Natural killer cell (primary cell): ENCODE measurements around the gene GEMIN5. TPM values are rescaled to one million over a fixed set of nuclear protein-coding genes. Genes with fewer than 3 reads are reported as not detected.

ENCODE experiments used
- ATAC-seq, 3 donors: fragments of 150-1000 bp in 2 of 3; fragments of 200-7000 bp in 1 of 3; cut with Tn5 transposase; 1 replicate in 1 of 3; 2 replicates in 2 of 3; pipeline ENCODE4 v1.10.0; 2021; ENCODE audit warnings: mild to moderate bottlenecking in 2 of 3, moderate library complexity in 2 of 3
- DNase-seq, 2 donors: peaks; one replicate each; pipeline versions ENCODE4 v3.0.0 to v3.0.0-alpha.2; 2013 to 2021; ENCODE audit warnings: mixed read lengths in 1 of 2
- H3K27ac ChIP-seq: one replicate; pipeline ENCODE4 v1.5.1; 2013; ENCODE audit warnings: mild to moderate bottlenecking, low read length
- H3K27me3 ChIP-seq: one replicate; pipeline ENCODE4 v1.6.1; 2013; ENCODE audit warnings: low read length; ENCODE audit not compliant: control insufficient read depth, insufficient read depth
- H3K36me3 ChIP-seq: one replicate; pipeline ENCODE4 v1.6.1; 2013; ENCODE audit warnings: low read length; ENCODE audit not compliant: control insufficient read depth, insufficient read depth
- H3K4me1 ChIP-seq: one replicate; pipeline ENCODE4 v1.6.1; 2013; ENCODE audit warnings: low read length; ENCODE audit not compliant: control insufficient read depth, insufficient read depth
- H3K4me3 ChIP-seq: one replicate; pipeline ENCODE4 v1.5.1; 2013; ENCODE audit warnings: low read length
- H3K9me3 ChIP-seq: one replicate; pipeline ENCODE4 v1.6.1; 2013; ENCODE audit warnings: low read length; ENCODE audit not compliant: control insufficient read depth, insufficient read depth
- H3K27ac Mint-ChIP-seq, 2 donors: one replicate each; pipeline ENCODE4 v1.8.0; 2022; ENCODE audit warnings: mild to moderate bottlenecking in 2 of 2, mixed read lengths in 2 of 2, moderate library complexity in 1 of 2
- H3K27me3 Mint-ChIP-seq, 2 donors: one replicate each; pipeline ENCODE4 v1.8.0; 2022; ENCODE audit warnings: low read depth in 2 of 2, mixed read lengths in 2 of 2
- H3K36me3 Mint-ChIP-seq: one replicate; pipeline ENCODE4 v1.8.0; 2022; ENCODE audit warnings: mixed read lengths
- H3K4me1 Mint-ChIP-seq, 2 donors: one replicate each; pipeline ENCODE4 v1.8.0; 2022; ENCODE audit warnings: mixed read lengths in 2 of 2
- H3K4me3 Mint-ChIP-seq: one replicate; pipeline ENCODE4 v1.8.0; 2022; ENCODE audit warnings: mild to moderate bottlenecking, moderate library complexity, mixed read lengths
- H3K9me3 Mint-ChIP-seq, 2 donors: one replicate each; pipeline ENCODE4 v1.8.0; 2022; ENCODE audit warnings: mixed read lengths in 2 of 2
- WGBS: methylation state at CpG from one replicate; pipeline ENCODE4 v1.1.7; 2013; ENCODE audit warnings: missing lambda C conversion rate; ENCODE audit not compliant: insufficient coverage; 5-methylcytosine and 5-hydroxymethylcytosine counted together
- intact Hi-C: fragments of 100-400 bp; cut with micrococcal nuclease; formaldehyde crosslinking; loops from one replicate; pipeline ENCODE4 v1.14.2; 2022
- total RNA-seq, 4 donors: library from RNA; stranded (reverse); fragments of 120-200 nt in 1 of 4; gene quantifications; one replicate each; pipeline versions ENCODE4 v1.2.3 to v1.2.4, GENCODE V29; 2013 to 2022
- TF ChIP-seq, protein P1 (sequence below): fragments of 200-600 bp; IDR thresholded peaks from one replicate; pipeline ENCODE4 v1.8.0; 2022; ENCODE audit warnings: antibody characterized with exemption

The GEMIN5 gene
- total RNA-seq, 3 donors from 2014 or later (not counting 1 experiment from before 2014, with no cell fraction given), result 6.3 to 12.7 (median 7.8) TPM

GRCh38 chr5:154881986-154882385 lies 56.0 kb downstream of the GEMIN5 start:
- intact Hi-C loops, result no loop called here
- ATAC-seq, result no peak
- H3K27me3 ChIP-seq, result no peaks in the 10 kb centered on the region
- DNase-seq, result no peak
- H3K9me3 ChIP-seq, result peaks cover 17% of the 10 kb centered on the region
- Mint-ChIP-seq H3K36me3 (peaks cover 46% of the 10 kb centered on the region), H3K9me3 (peaks cover 0 to 8% of the 10 kb centered on the region in 2 donors), H3K27me3 (no peaks in the 10 kb centered on the region), H3K4me3 (no peak overlapping the region), H3K27ac (no peak overlapping the region), H3K4me1 (no peaks in the 10 kb centered on the region)
- H3K4me3 ChIP-seq, result no peak overlapping the region
- TF ChIP-seq, protein P1, sequence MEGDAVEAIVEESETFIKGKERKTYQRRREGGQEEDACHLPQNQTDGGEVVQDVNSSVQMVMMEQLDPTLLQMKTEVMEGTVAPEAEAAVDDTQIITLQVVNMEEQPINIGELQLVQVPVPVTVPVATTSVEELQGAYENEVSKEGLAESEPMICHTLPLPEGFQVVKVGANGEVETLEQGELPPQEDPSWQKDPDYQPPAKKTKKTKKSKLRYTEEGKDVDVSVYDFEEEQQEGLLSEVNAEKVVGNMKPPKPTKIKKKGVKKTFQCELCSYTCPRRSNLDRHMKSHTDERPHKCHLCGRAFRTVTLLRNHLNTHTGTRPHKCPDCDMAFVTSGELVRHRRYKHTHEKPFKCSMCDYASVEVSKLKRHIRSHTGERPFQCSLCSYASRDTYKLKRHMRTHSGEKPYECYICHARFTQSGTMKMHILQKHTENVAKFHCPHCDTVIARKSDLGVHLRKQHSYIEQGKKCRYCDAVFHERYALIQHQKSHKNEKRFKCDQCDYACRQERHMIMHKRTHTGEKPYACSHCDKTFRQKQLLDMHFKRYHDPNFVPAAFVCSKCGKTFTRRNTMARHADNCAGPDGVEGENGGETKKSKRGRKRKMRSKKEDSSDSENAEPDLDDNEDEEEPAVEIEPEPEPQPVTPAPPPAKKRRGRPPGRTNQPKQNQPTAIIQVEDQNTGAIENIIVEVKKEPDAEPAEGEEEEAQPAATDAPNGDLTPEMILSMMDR, result no peak
- H3K36me3 ChIP-seq, result peaks cover 13% of the 10 kb centered on the region
- WGBS, result 90% methylated on average over 3 of the region's 4 CpGs
- no peaks in the 10 kb centered on the region for H3K4me1 ChIP-seq
- H3K27ac ChIP-seq, result no peak overlapping the region

DNA sequence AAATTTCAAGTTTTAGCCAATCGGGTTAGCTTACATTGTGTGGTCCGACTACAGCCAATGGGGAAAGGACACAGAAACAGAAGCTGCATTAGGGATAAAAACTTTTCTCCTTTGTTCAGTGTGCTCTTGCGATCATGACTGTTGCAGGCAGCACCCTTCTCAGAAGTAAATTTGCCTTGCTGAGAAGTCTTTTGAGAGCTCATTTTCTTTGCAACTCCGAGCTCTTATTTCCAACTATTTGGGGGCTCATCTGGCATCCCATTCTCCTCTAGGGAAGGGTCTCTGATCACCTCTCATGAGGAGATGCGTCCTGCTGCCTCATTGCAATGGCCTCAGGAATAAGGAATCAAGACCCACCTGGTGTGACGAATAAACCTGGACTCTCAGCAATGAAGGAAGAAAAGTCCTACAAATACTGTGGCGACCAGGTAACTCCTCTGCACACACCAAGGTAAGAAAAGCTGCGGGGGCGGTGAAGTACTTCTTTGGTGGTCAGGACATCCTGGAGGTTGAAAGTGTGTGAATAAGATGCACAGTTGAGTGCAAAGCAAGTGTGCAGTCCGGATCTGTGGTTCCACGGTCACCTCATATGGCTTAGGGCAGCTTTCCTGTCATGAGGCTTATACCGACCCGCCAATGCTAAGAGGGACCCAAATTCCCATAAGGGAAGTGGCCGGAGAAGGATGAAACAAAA lies 59.2 kb downstream of the GEMIN5 start:
- DNase-seq (no peak), ATAC-seq (no peak)
- no peaks in the 10 kb centered on the region for H3K27me3 Mint-ChIP-seq
- H3K36me3 ChIP-seq, result peaks cover 31% of the 10 kb centered on the region
- H3K4me3 ChIP-seq, result no peak overlapping the region
- over 99% methylated on average over 14 of the region's 14 CpGs for WGBS
- TF ChIP-seq, protein P1, result no peak
- peaks cover 8% of the 10 kb centered on the region for H3K9me3 ChIP-seq
- H3K9me3 Mint-ChIP-seq, result peaks cover 0 to 3% of the 10 kb centered on the region in 2 donors
- no peak overlapping the region for H3K4me3 Mint-ChIP-seq
- no peak overlapping the region for H3K27ac ChIP-seq
- peaks cover 39% of the 10 kb centered on the region for H3K36me3 Mint-ChIP-seq
- no peak overlapping the region for H3K27ac Mint-ChIP-seq
- H3K27me3 ChIP-seq, result no peaks in the 10 kb centered on the region
- intact Hi-C loops, result no loop called here
- no peaks in the 10 kb centered on the region for H3K4me1 ChIP-seq
- H3K4me1 Mint-ChIP-seq, result no peaks in the 10 kb centered on the region

DNA sequence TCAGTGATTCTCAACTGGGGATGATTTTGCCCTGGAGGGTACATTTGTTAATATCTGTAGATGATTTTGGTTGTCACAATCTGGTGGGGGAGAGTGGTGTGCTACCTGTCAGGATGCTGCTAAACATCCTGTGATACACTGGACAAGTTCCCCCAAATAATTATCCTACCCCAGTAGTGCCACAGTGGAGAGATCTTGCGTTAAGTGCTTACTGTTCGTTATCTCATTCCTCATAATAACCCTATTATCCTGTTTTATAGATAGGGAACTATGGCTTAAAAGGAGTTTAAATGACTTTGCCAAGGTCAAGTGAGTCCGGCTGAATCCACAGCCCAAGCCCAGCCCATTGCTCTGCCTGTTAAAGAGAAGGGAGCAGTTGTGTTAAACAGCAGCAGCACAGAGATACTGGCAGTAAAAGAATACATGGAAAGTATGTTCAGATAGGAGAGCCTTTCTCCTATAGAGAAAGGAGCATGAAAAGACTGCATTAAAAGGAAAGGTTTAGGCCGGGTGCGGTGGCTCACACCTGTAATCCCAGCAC lies 64.2 kb downstream of the GEMIN5 start:
- TF ChIP-seq, protein P1, result no peak
- Histone ChIP-seq H3K4me3 (no peak overlapping the region), H3K4me1 (no peaks in the 10 kb centered on the region), H3K27me3 (no peaks in the 10 kb centered on the region), H3K36me3 (peaks cover 57% of the 10 kb centered on the region), H3K27ac (no peak overlapping the region), H3K9me3 (peaks cover 4% of the 10 kb centered on the region)
- no peaks in the 10 kb centered on the region for H3K9me3 Mint-ChIP-seq
- H3K27me3 Mint-ChIP-seq, result no peaks in the 10 kb centered on the region
- no peak overlapping the region for H3K4me3 Mint-ChIP-seq
- H3K36me3 Mint-ChIP-seq, result peaks cover 49% of the 10 kb centered on the region
- ATAC-seq (no peak), DNase-seq (no peak)
- H3K4me1 Mint-ChIP-seq, result peaks cover 0 to 5% of the 10 kb centered on the region in 2 donors
- no peak overlapping the region for H3K27ac Mint-ChIP-seq
- WGBS, result 100% methylated on average over 3 of the region's 5 CpGs
- intact Hi-C loops, result no loop called here

GRCh38 chr5:154871734-154872133 lies 66.3 kb downstream of the GEMIN5 start:
- H3K4me3 ChIP-seq, result no peak overlapping the region
- H3K27ac ChIP-seq, result no peak overlapping the region
- ATAC-seq (no peak), DNase-seq (no peak)
- H3K36me3 ChIP-seq, result peaks cover 63% of the 10 kb centered on the region
- 96% methylated on average over 3 of the region's 4 CpGs for WGBS
- H3K9me3 ChIP-seq, result no peaks in the 10 kb centered on the region
- TF ChIP-seq, protein P1, result no peak
- Mint-ChIP-seq H3K4me3 (no peak overlapping the region), H3K9me3 (no peaks in the 10 kb centered on the region), H3K4me1 (peaks cover 5% of the 10 kb centered on the region in 2 donors), H3K27ac (no peak overlapping the region), H3K27me3 (no peaks in the 10 kb centered on the region), H3K36me3 (peaks cover 43% of the 10 kb centered on the region)
- H3K27me3 ChIP-seq, result no peaks in the 10 kb centered on the region
- no peaks in the 10 kb centered on the region for H3K4me1 ChIP-seq
- intact Hi-C loops, result no loop called here
